Transverse colon (tissue), 4 donors: Measurements from ENCODE around the gene CACTIN. TPM values are rescaled to one million over a fixed set of nuclear protein-coding genes. Genes with fewer than 3 reads are reported as not detected.
"Not testable (repeated sequence)": the region's sequence is repeated elsewhere in the genome, so short reads cannot be mapped to it uniquely, and the experiment has no call there.

Experiments
- DNase-seq: peaks from one replicate; pipeline ENCODE4 v3.0.0-alpha.2; 2019
- H3K27ac ChIP-seq, 4 donors: fragments of 200-600 bp; sonication (generic); 2 replicates each; pipeline ENCODE4 v1.5.1; 2016 to 2018; ENCODE audit warnings: inconsistent platforms in 4 of 4
- H3K27me3 ChIP-seq: fragments of 200-600 bp; sonication (generic); 2 replicates; pipeline ENCODE4 v1.5.1; 2017; ENCODE audit warnings: inconsistent platforms
- H3K36me3 ChIP-seq, 4 donors: fragments of 200-600 bp; sonication (generic); 2 replicates each; pipeline ENCODE4 v1.5.1; 2017 to 2019; ENCODE audit warnings: inconsistent platforms in 4 of 4
- H3K4me1 ChIP-seq, 4 donors: fragments of 200-600 bp; sonication (generic); 2 replicates each; pipeline ENCODE4 v1.5.1; 2017 to 2020; ENCODE audit warnings: inconsistent platforms in 4 of 4
- H3K4me3 ChIP-seq, 4 donors: fragments of 200-600 bp; sonication (generic); 1 replicate in 1 of 4; 2 replicates in 3 of 4; pipeline versions ENCODE4 v1.5.1 to v1.6.1; 2017 to 2019; ENCODE audit warnings: inconsistent platforms in 4 of 4
- H3K9me3 ChIP-seq, 2 donors: fragments of 200-600 bp; sonication (generic); 2 replicates each; pipeline ENCODE4 v1.5.1; 2017 to 2019; ENCODE audit warnings: inconsistent platforms in 2 of 2
- EP300 ChIP-seq: sonication (generic); formaldehyde crosslinking; IDR thresholded peaks from one replicate; pipeline ENCODE4 v1.6.1; 2017; ENCODE audit warnings: antibody characterized with exemption, low read depth
- POLR2A ChIP-seq: fragments of 450-650 bp; IDR thresholded peaks from one replicate; pipeline ENCODE4 v1.6.1; 2016; ENCODE audit warnings: antibody characterized with exemption, mild to moderate bottlenecking, moderate library complexity
- POLR2AphosphoS5 ChIP-seq, 3 donors: sonication (generic); formaldehyde crosslinking; IDR thresholded peaks; one replicate each; pipeline ENCODE4 v1.6.1; 2016; ENCODE audit warnings: antibody characterized with exemption in 3 of 3
- WGBS, 2 donors: methylation state at CpG; one replicate each; pipeline ENCODE4 v1.1.5; 2018; ENCODE audit warnings: low coverage in 1 of 2; 5-methylcytosine and 5-hydroxymethylcytosine counted together
- in situ Hi-C, 4 donors: fragments of 200-750 bp; cut with MboI; loops; one replicate each; pipeline versions ENCODE4 v1.15.0 to v1.15.1; 2017; ENCODE audit warnings: low sequenced_read_pairs in 3 of 4, low pct_ligation_motif_present in 1 of 4, low pct_unique_long_range_greater_than_20kb in 1 of 4
- intact Hi-C: fragments of 100-400 bp; cut with DNase I; formaldehyde crosslinking; loops from one replicate; pipeline ENCODE4 v1.15.1; 2023; ENCODE audit warnings: low total_unique reads
- total RNA-seq, 4 donors: library from RNA; depleted of rRNA; stranded (reverse); fragments of >200 nt; gene quantifications; one replicate each; pipeline ENCODE4 v1.1.0, GENCODE V29; 2016
- TF ChIP-seq, protein P1 (sequence below), 5 experiments: fragments of 200-600 bp in 3 of 5; fragments of 450-650 bp in 2 of 5; sonication (generic) in 3 of 5; IDR thresholded peaks; 1 replicate in 2 of 5; 2 replicates in 3 of 5; pipeline ENCODE4 v1.5.1; 2016 to 2017; ENCODE audit warnings: antibody characterized with exemption in 5 of 5, inconsistent platforms in 3 of 5, mild to moderate bottlenecking in 2 of 5, moderate library complexity in 1 of 5

The CACTIN gene
- total RNA-seq, 4 donors from 2014 or later, result 21.9 to 88.4 (median 53.0) TPM

DNA sequence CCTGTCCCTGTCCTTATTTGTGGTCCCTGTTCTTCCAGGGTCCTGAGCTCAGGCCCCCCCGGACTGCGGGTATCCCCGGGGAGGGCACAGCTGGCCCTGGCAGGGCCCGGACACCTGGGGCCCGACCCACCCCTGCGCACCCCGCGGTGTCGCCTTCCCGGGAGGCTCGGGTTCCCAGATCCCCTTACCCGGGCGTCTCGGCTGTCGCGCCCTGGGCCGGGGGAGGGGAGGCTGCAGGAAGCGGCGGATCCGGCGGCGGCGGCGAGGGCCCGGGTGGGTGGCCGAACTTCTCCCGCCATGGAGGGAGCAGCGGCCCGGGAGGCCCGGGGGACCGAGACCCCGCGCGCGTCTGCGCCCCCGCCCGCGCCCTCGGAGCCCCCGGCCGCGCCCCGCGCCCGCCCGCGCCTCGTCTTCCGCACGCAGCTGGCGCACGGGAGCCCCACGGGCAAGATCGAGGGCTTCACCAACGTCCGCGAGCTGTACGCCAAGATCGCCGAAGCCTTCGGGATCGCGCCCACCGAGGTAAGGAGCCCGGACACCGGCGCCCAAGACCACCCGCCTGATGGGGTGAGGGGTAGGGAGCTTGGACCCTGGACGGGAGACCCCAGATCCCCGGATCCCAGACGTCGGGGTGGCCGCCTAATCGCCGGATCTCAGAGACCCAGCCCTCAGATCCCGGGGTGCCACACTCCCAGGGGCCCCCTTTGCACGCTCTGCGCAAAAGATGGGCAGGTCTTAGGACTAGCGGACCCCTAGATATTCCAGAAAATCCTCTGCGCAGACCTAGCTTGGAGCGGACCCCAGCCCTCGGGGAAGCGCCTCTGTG, 41.1 kb downstream of the CACTIN start, which contains the start of gene GIPC3:
TSS of gene GIPC3 (plus strand) at position 178 of the 826 bp plus-strand sequence. CDS start at position 298, 120 bp downstream.
- WGBS, 2 donors, result 37% methylated on average over 19 of the region's 84 CpGs; no CpG with 5 or more reads in 1 of the 2 donors
- H3K4me3 ChIP-seq, result peak within 1 kb of the TSS in 3 of 4 donors; percentile 16 to 42 (median 24)
- in situ Hi-C loops, result no loop called here
- intact Hi-C loops, result loop anchor here (2.0 kb wide), 1 partner anchor 37 kb away; no protein-coding TSS in a partner anchor
- peaks cover 3 to 17% (median 9%) of the 10 kb centered on the region in 4 donors for H3K4me1 ChIP-seq
- H3K36me3 ChIP-seq, result no peaks in the 10 kb centered on the region
- DNase-seq, result no peak
- no peak within 1 kb of the TSS for H3K27ac ChIP-seq
- H3K9me3 ChIP-seq, result no peaks in the 10 kb centered on the region
- peaks cover 29% of the 10 kb centered on the region for H3K27me3 ChIP-seq
- TF ChIP-seq POLR2A, result no peak
- TF ChIP-seq, protein P1, sequence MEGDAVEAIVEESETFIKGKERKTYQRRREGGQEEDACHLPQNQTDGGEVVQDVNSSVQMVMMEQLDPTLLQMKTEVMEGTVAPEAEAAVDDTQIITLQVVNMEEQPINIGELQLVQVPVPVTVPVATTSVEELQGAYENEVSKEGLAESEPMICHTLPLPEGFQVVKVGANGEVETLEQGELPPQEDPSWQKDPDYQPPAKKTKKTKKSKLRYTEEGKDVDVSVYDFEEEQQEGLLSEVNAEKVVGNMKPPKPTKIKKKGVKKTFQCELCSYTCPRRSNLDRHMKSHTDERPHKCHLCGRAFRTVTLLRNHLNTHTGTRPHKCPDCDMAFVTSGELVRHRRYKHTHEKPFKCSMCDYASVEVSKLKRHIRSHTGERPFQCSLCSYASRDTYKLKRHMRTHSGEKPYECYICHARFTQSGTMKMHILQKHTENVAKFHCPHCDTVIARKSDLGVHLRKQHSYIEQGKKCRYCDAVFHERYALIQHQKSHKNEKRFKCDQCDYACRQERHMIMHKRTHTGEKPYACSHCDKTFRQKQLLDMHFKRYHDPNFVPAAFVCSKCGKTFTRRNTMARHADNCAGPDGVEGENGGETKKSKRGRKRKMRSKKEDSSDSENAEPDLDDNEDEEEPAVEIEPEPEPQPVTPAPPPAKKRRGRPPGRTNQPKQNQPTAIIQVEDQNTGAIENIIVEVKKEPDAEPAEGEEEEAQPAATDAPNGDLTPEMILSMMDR (IDR thresholded peaks at IDR 0.05), result no peak
- TF ChIP-seq POLR2AphosphoS5 (IDR thresholded peaks at IDR 0.05), result no peak
- TF ChIP-seq EP300, result no peak

DNA sequence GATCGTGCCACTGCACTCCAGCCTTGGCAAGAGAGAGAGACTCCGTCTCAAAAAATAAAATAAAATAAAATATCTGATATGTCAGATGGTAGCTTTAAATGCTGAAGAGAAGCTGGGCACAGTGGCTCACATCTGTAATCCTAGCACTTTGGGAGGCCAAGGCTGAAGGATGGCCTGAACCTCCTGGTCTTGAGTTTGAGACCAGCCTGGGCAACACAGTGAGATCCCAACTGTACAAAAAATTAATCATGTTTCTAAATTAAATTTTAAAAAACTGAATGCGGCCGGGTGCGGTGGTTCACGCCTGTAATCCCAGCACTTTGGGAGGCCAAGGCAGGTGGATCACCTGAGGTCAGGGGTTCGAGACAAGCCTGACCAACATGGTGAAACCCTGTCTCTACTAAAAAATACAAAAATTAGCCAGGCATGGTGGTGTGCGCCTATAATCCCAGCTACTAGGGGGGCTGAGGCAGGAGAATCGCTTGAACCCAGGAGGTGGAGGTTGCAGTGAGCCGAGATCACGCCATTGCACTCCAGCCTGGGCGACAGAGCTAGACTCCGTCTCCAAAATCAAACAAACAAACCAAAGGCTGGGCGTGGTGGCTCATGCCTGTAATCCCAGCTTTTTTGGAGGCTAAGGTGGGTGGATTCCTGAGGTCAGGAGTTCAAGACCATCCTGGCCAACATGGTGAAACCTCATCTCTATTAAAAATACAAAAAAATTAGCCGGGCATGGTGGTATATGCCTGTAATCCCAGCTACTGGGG, 42.4 kb downstream of the CACTIN start:
- in situ Hi-C loops, intact Hi-C loops, H3K9me3 ChIP-seq, H3K36me3 ChIP-seq, H3K4me3 ChIP-seq, H3K27ac ChIP-seq, DNase-seq: not testable (repeated sequence)
- Histone ChIP-seq H3K27me3 (peaks cover 29% of the 10 kb centered on the region), H3K4me1 (peaks cover 3 to 17% (median 11%) of the 10 kb centered on the region in 4 donors)
- WGBS, 2 donors, result 73 to 88% methylated on average over 5 to 15 of the region's 15 CpGs

DNA sequence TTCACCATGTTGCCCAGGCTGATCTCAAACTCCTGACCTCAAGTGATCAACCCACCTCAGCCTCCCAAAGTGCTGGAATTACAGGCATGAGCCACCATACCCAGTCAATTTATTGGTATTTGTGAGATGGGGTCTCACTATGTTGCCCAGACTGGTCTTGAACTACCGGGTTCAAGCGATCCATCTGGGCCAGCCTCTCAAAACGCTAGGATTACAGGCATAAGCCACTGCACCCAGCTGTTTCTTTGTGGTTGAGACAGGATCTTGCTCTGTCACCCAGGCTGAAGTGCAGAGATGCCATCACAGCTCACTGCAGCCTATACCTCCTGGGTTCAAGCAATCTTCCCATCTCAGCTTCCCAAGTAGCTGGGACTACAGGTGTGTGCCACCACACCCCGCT, 44.8 kb downstream of the CACTIN start:
- Histone ChIP-seq H3K4me1 (peaks cover 6 to 31% (median 20%) of the 10 kb centered on the region in 4 donors), H3K27me3 (peaks cover 28% of the 10 kb centered on the region)
- intact Hi-C loops, H3K4me3 ChIP-seq, DNase-seq, H3K9me3 ChIP-seq, H3K36me3 ChIP-seq, H3K27ac ChIP-seq, in situ Hi-C loops: not testable (repeated sequence)
- 86% methylated on average over 4 of the region's 4 CpGs; no CpG with 5 or more reads in 1 of the 2 donors for WGBS, 2 donors

DNA sequence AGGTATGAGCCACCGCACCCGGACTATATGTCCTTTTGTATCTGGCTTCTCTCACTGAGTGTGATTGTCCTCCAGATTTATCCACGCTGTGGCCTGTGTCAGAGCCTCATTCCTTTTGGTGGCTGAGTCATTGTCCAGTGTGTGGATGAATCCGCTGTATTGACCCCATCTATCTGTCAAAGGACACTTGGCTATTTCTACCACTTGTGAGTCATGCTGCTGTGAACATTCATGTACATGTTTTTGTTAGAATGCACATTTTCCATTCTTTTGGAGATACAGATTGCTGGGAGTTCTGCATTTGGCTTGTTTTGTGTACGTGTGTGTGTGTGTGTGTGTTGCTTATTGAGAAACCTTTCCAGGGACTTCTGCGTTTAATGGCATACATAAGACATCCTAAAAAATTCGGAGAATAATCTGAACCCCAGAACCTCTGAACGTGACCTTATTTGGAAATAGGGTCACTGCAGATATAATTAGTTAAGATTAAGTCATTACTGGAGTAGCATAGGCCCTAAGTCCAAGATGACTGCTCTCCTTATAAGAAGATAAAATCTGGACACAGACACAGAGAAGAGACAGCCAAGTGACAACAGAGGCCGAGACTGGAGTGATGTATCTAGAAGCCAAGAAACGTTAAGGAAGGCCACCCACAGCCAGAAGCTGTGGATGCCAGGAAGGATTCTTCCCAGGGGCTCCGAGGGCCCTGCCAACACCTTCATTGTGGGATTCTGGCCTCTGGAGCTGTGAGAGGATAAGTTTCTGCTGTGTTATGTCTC, 46.2 kb downstream of the CACTIN start:
- Histone ChIP-seq H3K27ac (peak overlapping the region; percentile 55 to 68 (median 64)), H3K9me3 (no peaks in the 10 kb centered on the region), H3K4me3 (no peak overlapping the region), H3K27me3 (peaks cover 13% of the 10 kb centered on the region), H3K4me1 (peaks cover 9 to 39% (median 27%) of the 10 kb centered on the region in 4 donors), H3K36me3 (no peaks in the 10 kb centered on the region)
- peak in 2 of 3 donors; percentile 37 to 47 for TF ChIP-seq POLR2AphosphoS5 (IDR thresholded peaks at IDR 0.05)
- no peak for TF ChIP-seq POLR2A
- TF ChIP-seq, protein P1 (IDR thresholded peaks at IDR 0.05), result no peak
- in situ Hi-C loops (no loop called here), intact Hi-C loops (no loop called here)
- DNase-seq, result no peak
- 63 to 84% methylated on average over 3 to 11 of the region's 11 CpGs for WGBS, 2 donors
